Activated naive CD4-positive, alpha-beta T cell treated with anti-CD3 and anti-CD28 coated beads, Interleukin-2, amount 50 U/mL, for 16 hours (primary cell): ENCODE results near the gene HMGB2.

Experiments
- DNase-seq: peaks from one replicate; pipeline ENCODE4 v3.0.0-alpha.2; 2020

HMGB2 gene

GRCh38 chr4:173334085-173334890 lies at the start of gene HMGB2:
Gene HMGB2 (minus strand): TSS chr4:173334358. CDS start chr4:173333649, 709 bp downstream.
- peak; percentile 99 for DNase-seq

DNA sequence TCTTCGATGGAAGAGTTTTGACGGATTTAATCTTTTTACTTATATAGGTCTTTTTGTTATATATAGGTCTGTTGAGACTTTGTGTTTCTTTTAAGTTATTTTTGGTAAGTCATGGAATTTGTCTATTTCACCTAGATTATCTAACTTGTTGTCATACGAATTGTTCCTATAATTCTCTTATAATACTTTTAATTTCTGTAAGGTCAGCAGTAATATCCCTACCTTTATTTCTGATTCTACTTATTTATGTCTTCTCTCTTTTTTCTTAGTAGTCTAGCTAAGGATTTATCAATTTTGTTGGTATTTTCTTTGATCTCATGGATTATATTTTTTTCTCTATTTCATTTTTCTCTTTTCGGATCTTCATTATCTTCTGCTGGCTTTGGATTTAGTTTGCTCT lies 48.2 kb upstream of the HMGB2 start:
- no peak for DNase-seq

GRCh38 chr4:173381610-173382009 lies 47.5 kb upstream of the HMGB2 start:
- no peak for DNase-seq

GRCh38 chr4:173380987-173381386 lies 46.8 kb upstream of the HMGB2 start:
- DNase-seq: no peak

DNA sequence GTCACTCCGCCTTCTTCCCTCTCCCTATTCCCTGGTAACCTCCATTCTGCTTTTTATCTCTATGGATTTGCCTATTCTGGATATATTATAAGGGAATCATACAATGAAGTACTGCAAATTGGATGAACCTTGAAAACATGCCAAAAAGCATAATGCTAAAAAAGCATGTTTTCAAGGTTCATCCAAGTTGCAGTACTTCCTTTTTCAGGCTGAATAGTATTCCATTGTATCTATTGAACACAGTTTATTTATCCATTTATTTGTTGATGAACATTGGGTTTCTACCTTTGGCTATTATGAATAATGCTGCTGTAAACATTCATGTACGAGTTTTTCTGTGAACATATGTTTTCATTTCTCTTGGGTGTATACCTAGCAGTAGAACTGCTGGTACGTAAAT lies 45.8 kb upstream of the HMGB2 start:
- DNase-seq: no peak

DNA sequence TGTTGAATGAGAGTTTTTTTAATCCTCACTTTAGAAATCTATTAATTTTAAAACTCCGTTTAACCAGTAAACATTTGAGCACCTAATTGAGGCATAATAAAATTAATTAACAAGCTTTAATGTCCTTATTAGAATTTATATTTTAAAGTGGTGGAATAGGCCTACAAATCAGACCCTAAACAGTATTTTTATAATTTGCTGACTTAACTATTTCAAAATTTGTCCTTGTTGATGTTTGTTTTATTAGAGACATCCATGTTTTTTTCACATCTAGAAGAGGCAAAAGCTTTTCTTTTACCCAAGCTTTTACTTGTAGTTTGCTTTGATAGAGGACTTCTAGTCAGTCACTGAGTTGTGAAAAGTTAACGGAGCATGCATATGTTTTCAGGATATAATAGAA lies 40.4 kb upstream of the HMGB2 start:
- no peak for DNase-seq

GRCh38 chr4:173371292-173372192 lies 37.4 kb upstream of the HMGB2 start:
- peak; percentile 38 for DNase-seq

GRCh38 chr4:173370477-173371291 lies 36.5 kb upstream of the HMGB2 start, which contains the start of gene SAP30:
Gene SAP30 (plus strand): TSS chr4:173370954. CDS start chr4:173371183, 229 bp downstream.
- DNase-seq: peak; percentile 96

- DNase-seq: peak; percentile 68
Measured at GRCh38 chr4:173370130-173370476, 35.9 kb upstream of the HMGB2 start.

DNA sequence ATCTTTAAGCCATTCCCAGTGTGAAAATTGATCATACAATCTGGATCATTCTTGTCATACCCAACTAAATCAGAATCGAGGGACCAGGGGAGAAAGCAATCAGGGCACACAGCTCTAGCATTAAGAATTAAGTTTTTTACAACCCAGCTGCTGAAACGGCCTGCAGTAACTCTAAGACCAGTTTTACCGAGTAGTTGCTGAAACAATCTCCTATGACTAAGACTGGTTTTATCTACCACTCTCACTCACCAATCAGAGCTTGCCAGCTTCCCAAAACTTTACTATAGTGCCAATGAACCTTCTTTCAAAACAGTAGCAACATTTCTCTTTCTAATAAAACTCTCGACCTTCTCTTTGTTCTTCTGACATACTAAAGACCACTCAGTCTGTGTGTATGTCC lies 33.8 kb upstream of the HMGB2 start:
- no peak for DNase-seq

DNA sequence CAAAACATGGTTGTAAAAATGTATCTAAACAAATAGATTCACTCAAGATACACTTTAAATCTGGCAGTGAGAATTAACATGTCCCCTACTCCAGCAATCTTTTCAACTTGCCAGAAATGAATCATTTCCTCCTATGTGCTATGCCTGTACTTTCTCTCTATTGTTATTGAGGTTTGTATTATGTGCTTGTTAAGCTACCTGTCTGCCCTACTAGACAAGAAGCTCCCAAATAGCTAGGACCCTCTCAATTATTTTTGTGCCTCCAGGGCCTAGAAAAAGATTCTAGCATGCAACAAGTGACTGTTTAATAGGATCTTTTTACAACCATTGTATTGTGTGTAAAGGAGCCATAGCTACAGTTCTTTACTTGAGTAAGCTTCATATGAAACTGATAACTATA lies 33.1 kb upstream of the HMGB2 start:
- DNase-seq: no peak

DNA sequence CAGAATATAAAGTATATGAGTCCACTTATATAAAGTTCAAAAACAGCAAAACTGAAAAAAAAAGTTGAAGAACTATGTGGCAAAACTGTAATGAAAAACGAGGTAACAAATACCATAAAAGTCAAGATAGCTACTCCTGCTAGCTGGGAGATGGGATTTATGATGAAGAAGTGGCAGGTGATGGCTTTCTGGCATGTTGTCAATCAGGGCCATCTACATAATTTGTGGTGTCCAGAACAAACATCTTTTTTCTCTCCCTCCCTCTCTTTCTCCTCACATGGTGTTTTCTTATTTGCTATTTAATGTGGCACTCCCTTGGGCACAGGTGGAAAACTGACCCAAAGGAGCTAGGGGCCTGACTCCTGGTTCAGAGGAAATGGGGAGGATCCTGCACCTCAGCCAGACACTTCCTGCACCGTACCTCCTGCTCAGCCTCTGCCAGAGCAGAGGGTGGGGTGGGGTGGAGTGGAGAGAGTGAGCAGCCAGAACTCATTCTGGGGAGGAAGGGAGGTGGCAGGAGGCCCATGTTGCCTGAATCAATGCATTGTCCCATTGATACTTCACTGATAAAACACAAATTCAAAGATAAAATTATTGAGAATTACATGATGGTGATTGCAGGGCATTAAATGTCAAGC lies 31.3 kb upstream of the HMGB2 start:
- no peak for DNase-seq

- no peak for DNase-seq
Measured at GRCh38 chr4:173362666-173363065, 28.5 kb upstream of the HMGB2 start.

DNA sequence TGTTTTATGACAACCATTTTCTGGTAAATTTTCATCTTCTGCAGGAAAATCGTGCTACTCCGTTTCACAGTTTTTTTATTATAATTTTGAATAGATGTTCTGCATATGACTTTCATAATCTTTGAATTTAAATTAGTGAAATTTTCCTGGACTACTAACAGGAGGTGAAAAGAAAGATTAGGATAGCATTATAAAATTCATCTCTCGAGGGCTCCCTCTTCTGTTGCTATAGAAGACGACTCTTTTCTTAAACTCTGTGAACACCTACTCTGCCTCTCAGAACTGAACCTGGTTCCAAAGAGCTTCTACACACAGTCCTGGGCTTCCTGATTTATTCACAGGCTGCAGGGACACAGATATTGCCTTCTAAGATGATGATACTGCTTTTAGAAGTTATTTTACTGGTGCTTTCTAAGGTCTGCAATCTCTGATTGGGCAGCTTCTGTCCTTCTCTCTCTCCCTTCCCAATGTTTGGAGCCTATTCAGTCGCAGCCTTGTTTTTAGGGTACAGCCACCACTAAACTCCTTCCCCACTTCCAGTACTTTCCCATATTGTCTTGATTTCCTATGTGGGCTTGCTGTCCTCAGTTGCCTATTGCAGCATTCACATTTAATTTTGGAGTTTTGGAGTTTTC lies 26.5 kb upstream of the HMGB2 start:
- no peak for DNase-seq

DNA sequence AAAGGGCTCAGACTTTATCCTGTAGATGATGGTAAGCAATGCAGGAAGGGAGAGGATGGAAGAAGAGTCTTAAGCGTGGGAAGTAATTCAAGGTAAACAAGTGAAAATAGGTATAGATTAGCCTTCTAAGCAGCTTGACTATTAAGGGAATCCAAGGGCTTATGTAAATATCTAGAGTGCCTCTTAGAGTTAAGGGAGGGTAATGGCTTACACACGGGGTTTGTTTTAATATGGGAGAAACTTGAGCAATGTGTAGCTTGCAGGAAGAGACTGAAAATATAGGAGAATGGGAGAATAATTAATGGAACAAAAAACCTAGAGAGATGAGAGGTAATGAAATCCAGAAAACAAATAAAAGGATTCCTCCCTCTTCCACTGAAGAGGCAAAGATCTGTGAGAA lies 23.8 kb upstream of the HMGB2 start:
- no peak for DNase-seq

GRCh38 chr4:173347467-173347866 lies 13.3 kb upstream of the HMGB2 start:
- DNase-seq: no peak

- no peak for DNase-seq
Measured at GRCh38 chr4:173346074-173346473, 11.9 kb upstream of the HMGB2 start.

GRCh38 chr4:173345648-173346047 lies 11.5 kb upstream of the HMGB2 start:
- DNase-seq: no peak

DNA sequence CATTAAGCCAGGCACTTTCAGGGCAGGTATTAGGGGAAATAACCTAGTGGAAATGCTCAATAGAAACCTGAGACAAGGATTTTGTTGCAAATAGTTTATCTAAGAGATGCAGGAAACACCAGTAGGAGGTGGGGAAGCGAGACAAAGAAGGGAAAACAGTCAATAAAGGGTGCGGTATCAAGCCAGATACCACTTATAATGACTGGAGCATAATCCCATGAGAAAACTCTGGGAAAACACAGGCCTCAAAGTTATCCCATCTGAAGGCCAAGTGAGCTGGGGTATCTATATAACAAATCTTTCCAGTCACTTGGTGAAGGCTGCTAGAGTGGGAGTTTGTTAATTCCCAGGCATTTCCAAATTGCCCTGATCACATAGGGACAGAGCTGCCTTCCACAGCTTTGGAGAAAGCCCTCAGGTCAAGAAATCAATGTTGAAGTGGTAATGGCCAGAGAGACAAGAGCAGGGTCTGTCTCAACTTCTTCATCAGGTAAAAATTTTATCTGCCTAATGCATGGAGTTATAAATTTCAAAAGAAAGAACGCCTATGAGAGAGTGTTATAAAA lies 9.8 kb upstream of the HMGB2 start:
- DNase-seq: no peak

DNA sequence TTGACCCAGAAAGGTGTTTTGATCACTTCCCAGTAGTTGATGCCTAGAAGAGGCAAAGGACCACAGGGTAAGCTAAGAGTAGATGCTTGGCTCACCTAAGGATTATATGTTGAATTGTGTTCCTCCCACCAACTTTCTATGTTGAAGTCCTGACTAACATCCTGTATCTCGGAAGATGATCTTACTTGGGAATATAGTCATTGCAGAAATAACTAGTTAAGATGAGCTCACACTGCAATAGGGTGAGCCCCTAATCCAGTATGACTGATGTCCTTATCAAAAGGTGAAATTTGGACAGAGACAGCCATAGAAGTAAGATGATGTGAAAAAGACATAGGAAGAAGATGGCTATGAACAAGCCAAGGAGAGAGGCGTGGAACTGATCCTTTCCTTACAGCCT lies 3.3 kb upstream of the HMGB2 start:
- DNase-seq: no peak

GRCh38 chr4:173334891-173335752 lies 964 bp upstream of the HMGB2 start:
- DNase-seq: peak; percentile 12
